NCI-H345 (cell line): ENCODE data around the gene CIT.

Experiments
- DNase-seq: peaks from one replicate; lab custom pipeline; 2025; lab: John Stamatoyannopoulos, UW

The CIT gene

DNA sequence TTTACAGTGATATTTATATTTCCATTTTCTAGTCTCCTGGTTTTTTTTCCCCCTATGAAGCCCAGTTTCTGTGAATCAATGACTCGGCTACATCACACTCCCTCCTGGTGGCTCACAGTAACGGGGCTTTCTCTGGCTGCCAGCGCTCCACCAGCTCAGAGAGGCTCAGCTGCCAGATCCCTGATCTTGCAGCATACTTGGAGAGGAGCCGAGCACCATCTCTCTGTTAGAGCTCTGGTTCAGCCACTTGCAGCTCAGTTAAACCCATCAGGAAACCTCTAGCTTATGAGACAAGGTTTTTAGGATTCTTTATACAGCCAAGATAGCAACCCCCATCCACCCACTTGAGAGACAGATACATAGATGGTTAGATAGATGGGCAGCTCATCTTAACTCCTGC is 74.6 kb downstream of the CIT start:
- no peak for DNase-seq

DNA sequence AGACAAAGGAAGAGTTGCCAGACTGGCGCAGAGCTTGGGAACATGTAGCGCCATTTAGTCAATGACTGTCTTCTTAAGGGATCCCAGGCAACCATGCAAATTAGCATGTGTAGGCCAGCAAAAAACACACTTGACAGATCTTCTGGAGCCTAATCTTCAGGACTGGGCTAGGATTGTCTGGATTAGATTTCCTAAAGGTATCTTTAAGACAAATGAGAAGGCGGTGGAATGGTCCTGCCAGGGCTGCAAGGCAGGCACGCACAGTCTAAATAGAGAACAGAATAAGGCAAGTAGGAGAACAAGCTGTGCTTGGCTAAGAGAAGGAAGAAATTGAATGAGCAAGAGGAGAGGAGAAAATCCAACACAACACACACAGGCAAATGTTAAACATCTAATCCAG is 80.0 kb downstream of the CIT start:
- DNase-seq: no peak

DNA sequence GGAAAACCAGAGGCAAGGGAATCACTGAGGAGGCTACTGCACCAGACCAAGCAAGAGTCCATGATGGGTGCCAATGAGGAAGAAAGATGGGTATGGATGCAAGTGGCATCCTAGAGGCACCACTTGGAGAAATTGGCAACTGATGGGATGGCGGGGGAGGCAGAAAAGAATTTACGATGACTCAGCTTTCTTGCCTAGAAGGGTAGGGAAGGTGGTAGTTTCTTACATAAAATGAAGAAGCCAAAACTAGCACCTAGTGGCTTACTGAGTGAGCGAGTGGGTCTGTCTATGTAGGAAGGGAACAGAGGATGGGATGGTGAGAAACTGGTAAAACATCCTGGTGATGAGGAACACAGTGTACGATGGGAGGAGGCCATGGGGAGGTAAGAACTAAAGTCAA is 80.8 kb downstream of the CIT start:
- no peak for DNase-seq

DNA sequence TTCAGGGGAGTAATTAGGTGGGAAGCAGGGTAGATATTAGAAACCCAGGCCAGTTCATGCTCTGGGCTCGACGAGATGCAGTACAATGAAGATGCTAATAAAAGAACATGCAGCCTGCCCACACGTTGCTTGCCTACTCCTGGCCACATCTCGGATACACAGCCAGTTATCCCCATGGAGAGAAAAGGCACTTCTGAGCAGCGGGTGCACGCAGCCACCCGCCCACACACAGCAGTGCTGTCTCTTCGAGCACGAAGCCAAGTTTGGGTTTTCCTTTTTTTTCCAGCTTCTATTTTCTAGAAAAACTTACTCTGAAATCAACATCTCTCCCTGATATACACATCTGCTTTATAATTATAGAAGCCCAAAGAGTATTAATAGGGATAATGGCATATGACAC is 85.7 kb downstream of the CIT start:
- DNase-seq: no peak

DNA sequence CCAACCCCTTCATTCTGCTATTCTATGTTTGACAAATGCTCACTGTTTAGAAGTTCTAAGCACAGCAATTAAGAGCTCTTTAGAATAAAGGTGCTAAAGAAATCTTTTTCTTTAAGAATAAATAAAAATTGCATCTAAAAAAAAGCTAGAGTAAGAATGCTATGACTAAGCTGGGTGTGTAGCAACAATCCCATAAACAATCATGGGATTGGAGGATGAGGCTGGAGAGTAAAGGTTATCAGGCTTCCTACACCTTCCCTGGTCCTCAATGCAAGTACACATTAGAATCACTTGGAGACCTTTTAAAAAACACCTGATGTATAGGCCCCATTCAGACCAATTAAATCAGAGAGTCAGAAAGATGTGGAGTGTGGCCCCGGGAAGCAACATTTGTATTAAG is 88.3 kb downstream of the CIT start:
- DNase-seq: no peak

DNA sequence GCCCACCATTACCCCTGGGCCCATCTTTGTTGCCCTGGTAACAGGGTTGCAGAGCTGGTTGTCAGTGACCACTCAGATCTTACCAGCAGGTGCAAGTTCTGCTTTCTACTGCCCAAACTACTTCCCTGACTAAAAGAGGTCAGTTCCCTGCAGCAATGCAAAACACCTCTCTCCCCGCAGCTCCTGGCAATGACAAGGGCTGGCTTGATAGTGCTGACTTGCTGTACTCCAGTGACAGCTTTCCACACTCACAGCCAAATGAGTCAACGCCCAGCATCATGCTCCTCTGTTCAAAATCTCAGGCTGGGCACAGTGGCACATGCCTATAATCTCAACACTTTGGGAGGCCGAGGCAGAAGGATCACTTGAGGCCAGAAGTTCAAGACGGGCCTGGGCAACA is 90.6 kb downstream of the CIT start:
- DNase-seq: no peak

DNA sequence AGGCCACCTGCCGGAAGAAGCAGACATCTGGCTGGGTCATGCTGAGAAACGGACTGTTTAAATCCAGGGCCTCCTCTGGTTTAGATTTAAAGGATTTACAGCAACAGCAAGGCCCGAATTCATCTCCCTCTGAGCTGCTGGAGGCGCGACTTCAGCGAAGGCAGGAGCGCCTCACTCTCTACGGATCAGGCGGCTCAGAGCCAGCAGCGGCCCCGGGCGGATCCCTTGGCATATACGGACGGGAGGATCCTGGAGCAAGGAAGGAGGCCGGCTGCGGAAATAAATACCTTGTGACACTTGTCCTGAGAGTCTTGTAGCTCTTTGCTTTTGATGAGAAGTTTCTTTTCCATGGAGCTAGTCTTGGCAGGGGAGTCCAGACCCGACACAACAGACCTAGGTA is 92.4 kb downstream of the CIT start:
- DNase-seq: no peak

DNA sequence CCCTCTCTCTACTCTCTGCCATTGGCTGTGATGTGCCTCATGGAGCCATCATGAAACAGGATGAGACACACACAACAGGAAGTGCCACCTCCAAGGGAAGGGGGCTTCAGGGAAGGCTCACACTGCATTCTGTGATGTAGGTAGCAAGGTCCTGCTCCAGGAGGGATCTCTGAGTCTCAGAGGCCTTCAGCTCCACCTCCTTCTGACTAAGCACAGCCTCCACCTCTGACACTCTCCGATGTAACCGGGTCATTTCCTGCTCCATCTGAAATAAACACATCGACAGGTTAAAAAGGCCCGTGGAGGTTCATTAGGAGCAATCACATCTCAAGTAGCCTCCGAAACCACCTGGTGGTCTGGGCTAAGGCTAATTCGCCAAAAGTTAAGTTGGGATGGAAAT is 93.3 kb downstream of the CIT start:
- no peak for DNase-seq

DNA sequence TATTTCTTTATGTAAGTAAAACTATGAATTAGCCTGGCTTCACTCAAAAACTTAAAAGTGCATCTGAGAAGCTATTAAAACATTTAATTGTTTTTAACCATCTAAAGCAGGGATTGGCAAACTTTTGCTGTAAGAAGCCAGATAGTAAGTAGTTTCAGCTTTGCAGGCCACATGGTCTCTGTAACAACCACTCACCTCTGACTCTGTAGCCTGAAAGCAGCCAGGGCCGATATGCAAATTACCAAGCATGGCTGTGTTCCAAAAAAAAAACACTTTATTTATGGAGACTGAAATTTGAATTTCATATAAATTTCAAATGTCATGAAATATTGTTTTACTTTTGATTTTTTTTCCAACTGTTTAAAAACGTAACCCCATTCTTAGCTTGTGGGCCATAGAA is 95.3 kb downstream of the CIT start:
- no peak for DNase-seq

DNA sequence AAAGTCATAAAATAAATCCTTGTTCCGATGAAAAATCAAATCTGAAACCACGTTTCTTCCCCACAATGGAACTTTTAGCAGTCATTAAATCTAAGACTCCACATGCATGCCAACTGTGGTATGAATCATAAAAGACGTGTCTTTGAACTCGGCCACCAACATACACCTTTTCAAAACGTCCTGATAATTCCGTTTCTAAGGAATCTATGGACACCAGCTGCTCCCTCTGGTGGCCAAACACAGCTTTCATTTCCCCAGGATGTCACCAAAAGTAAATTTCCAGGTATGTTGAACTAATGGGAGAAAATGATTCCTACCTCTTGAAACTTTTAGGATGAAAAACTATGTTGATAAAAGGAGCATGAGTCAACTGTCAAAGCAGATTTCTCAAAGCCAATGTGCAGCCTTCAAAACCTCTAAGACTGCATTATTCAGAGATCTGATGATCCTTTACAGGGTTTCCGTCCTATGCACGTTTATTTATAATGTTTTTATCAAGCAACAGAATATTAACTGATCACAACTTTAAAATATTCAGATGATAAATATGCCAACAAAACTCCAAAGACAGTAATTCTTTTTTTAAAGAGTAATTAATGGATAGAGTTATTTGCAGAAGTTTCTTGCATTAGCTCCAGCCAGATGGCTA is 96.2 kb downstream of the CIT start:
- peak; percentile 11 for DNase-seq

DNA sequence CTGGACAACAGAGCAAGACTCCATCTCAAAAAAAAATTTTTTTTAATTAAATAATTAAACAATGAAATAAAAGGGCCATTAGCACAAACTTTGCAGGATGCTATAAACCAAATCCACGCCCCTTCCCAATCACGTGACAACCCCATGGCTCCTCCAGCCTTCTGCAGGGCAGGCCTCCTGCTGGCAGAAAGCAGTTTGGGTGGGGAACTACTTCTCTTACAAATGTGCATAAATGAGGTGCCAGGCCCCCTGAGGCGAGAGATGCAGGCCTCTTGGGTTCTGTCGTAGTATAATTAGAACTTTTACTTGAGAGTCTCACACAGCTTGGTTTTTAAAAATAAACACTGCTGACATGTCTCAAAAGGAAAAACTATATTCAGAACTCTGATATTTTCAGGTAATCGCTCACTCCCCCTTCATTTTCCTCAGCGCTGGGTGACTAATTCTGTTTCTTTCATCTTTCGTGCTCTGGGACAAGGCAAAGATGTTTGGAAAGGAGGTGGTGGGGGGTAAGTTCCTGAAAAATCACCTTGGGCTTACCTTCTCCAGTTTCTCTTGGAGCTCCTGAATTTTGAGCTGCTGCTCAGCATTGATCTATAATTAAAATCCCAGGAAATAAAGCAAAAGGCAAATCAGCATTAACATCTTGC is 101.7 kb downstream of the CIT start:
- DNase-seq: no peak

DNA sequence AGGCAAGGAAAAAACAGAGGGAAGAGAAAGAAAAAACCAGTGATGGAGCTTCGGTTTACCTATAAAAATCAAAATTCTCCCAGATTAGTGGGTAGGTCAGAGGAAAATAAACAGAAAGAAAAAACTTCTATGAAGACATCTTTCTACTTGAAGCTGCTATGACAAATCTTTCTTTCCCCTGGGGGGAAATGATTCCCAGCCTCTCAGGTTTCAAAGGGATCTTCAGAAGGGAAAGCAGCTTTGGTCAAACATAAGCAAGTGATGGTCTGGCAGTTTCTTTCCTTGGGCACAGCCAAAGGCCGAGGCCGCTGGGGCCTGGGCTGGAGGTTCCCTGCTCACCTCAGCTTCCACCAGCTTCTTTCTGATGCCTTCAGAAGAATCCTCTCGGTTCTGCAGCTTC is 104.7 kb downstream of the CIT start:
- DNase-seq: no peak

DNA sequence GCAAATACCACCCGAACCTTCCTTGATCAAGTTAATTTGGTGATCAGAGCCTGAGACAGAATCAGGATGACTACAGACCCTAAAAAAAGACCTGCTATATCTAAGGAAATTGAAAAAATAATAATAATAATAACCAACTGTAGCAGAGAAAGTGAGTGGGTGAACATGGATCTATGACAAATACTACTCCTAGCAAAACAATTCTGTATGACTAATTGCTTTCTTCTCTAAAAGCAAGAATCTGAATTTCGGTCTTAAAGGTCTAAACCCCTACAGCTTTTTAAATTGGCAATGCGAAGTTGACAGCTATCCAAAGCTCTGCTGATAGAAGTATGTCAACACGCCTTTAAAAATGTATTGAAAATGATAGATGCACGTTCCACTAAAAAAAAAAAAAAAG is 107.0 kb downstream of the CIT start:
- DNase-seq: no peak

DNA sequence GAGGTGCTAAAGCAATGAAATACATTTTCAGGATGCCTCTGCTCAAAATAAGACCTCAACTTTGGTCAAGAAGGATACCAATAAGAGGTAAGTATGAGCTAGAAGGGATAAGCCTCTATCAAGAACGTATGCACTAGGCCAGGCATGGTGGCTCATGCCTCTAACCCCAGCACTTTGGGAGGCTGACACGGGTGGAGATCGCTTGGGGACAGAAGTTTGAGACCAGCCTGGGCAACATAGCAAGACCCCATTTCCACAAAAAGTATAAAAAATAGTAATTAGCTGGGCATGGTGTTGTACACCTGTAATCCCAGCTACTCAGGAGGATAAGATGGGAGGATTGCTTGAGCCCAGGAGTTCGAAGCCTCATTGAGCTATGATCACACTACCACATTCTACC is 114.5 kb downstream of the CIT start:
- no peak for DNase-seq

DNA sequence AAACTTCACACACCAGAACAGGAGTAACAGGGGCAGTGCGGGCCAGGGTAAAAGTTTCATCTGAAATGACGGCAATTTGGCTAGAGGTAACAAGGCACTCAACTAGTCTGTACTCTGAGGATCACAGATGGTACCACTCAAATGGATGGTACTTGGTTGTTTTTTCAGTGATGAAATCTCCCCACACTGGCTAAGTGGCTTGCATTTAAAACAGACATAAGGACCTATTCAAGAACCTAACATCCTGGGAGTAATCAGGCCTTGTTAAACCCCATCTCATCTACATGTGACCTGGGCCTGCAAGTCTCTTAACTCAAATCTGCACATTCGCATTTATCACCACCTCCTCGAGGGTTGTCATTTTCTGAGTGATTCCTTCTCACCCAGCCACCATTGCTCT is 118.4 kb downstream of the CIT start:
- DNase-seq: no peak

DNA sequence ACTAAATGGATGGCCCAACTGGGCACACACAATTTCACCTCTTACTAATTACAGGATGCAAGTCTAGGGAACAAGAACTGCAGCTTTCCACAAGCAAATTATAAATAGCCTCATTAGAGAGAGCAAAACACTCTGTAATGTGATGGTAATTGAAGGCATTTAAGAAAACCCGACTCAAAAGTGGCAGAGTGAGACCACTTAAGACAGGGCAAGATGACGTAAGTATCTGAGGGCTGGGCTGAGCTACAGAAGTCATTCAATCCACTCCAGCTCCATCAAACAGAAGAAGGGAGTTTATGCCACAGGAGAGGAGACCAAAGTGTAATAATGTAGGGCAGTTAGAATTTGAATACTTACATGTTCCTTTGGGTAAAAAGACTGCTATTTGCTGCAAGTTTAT is 118.9 kb downstream of the CIT start:
- DNase-seq: no peak

DNA sequence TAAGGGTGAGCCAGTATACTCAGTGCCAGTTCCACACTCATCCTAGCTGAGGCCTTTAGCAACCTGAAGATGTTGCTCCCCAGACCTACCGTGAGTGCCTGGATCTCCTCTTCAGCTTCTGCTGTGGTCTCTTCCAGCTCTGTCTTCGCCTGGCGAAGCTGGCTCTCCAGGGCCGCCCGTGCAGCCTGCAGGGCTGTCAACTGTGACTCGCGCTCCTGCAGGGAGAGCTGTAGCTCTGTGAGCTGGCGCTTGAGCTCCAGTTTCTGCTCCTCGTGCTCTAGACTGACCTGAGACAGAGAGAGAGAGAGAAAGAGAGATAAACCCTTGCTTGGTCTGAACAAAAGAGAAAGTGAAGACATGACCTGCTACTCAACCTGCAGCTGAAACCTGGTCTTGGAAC is 125.2 kb downstream of the CIT start:
- DNase-seq: no peak

DNA sequence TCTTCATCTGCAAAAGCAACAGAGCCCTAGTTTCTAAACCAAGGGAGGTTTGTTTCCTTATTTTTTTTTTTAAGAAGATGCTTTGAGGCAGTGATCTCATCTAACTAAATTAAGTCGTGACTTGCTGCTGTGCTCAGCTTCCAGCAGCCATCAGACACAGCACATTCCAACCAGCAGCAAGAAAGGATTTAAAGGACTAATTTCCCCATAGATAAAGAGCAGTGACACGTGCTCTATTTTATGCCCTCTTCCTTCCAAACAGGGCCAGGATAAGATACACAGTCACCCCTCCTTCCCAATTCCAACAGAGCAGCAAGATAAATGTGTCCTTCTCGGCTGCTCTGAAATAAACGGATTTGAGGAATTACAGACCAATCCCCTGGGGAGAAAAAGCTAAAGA is 127.5 kb downstream of the CIT start:
- no peak for DNase-seq

DNA sequence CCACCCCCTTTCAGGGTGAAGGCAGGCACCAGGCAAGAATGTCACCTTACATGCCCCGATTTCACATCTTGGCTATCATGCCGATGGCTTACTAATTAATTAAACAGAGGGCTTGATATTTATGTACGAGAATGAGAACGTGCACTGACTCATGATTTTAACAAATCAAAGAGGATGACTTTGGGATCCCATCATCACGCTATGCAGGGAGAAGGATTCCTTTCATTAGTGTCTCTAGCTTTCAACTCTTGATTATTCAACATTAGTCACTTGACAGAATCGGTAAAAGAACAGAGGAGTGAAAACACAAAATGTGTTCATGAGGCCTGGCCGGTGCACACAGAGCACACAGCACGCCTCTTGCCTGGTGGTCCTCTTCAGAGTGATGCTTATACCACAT is 128.6 kb downstream of the CIT start:
- no peak for DNase-seq

DNA sequence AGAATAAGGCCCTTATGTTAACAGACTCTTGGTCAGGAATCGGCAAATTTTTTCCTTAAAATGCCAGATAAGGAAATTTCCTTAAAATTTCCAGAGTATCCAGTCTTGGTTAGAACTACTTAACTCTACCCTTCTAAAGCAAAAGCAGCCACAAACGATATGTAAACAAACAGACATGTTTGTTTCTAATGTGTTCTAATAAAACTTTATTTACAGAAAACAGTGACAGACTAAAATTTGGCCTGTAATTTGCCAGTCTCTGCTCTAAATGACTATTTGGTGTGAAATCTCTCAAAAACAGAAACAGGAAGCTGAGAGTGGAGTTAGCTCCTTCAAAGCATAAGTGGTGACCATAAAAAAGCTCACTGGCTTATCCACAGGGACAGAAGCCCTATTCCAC is 131.0 kb downstream of the CIT start:
- DNase-seq: no peak

DNA sequence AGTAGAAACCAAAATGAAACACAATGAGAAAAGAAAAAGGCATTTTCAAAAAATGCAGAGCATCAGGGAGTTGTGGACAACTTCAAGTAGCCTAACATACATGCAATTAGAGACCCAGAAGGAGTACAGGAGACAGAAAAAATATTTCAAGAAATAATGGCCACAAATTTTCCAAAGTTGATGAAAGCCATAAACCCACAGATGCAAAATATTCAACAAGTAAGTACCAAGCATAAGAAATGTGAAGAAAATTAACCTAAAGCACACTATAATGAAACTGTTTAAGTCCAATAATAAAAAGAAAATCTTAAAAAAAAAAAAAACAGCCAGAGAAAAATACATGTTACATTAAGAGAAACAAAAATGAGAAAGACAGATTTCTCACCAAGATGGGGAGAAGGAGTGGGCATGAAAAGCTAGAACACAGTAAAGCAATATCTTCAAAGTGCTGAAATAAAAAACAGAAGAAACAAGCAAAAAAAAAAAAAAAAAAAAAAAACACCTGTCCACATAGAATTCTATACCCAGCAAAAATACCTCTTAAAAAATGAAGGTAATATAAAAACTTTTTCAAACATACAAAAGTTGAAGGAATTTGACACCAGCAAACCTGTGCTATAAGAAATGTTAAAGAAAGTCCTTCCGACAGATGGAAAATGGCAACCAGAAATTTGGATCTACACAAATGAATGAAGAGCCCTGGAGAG is 132.1 kb downstream of the CIT start:
- DNase-seq: no peak

DNA sequence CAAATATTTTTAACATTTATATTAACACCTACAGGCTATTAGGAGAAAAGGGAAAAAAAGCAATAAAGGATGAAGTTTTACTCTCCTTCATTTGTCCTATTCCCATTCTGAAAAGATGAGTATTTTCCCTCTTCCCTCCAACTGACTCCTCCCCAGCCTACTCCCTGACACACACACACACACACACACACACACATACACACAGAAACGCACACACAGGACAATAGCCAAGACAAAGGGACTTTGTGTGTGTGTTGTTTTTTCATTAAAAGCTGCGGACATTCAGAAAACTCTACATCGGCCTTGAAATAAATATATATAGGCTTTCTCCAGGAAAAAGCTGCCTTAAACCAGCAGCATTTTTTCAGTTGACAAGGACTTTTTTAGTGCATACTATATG is 134.4 kb downstream of the CIT start:
- no peak for DNase-seq

DNA sequence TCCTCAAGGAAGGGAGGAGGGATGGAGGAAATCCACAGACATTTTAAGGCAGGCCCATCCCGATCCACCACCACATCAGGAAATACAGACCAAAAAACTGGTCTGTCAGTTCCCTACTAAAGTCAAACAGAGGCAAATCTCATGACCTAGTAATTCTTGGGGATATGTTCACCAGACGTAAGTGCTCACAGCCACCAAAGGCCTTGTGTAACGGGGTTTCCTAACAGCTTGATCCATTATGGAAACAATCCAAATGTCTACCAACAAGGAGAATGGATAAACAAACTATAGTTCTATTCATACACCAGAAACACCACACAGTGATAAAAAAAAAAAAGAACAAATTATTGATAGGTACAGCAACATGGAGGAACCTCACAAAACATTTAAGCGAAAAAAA is 136.3 kb downstream of the CIT start:
- no peak for DNase-seq

DNA sequence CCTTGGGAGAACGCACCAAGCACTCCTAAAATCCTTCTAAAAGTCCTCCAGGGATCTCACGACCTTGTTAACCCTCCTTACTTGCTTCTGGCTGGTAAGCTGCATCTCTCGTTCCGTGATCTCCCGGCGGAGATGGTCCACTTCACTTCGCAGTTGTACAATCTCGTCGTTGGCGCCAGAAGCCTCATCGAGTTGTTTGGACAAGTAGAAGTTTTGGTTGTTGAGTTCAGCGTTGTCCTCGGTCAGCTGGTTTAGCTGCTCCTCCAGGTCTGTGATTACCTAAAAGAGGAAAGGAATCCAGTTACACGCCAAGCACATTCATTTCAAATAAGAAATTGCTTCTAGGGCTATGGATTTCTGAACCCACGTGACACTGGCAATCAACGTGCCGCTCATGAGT is 142.0 kb downstream of the CIT start:
- DNase-seq: no peak
